ENCODE measurements around the gene ADGRL1.
"Not testable (repeated sequence)": the region's sequence is repeated elsewhere in the genome, so short reads cannot be mapped to it uniquely, and the experiment has no call there.

DNA sequence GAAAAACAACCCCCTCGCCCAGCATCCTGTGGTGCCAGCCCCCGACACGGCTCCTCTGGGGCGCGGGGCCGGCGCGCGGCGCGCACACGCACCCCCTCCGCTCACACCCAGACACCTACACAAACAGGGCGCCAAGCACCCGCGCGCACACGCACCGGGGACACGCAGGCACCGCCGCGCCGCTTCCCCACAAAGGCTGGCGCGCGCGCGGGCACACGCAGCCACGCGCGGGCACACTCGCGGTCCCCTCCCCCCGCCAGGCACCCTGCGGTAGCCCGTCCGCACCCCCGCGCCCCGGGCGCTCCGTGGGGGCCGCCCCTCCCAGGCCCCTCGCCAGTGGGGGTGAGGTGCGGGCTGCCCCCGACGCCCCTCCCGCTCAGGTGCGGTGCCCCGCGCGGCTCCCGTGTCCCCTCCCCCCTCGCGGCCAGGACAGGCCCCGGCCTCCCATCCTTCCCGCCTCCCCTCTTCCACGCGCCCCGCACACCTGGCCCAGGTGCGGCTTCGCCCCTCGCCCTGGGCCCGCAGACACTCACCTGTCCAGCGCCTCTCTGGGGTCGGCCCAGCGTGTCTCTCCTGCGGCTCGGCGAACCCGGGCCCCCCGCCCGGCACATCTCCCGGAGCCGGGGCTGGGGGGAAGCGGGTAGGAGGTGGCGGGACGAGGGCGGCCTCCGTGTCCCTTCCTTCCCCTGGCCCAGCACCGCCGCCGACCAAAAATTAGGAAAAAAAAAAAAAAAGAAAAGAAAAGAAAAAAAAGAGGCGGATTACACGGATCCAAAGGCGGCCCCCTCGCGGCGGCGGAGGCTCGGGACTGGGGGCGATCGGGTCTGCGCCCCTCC lies at the start of gene ADGRL1:
- not testable (repeated sequence) for TF ChIP-seq TARDBP (IDR thresholded peaks at IDR 0.05); BHLHE40 (IDR thresholded peaks at IDR 0.05; ENCODE audit: borderline replicate concordance); SP1 (IDR thresholded peaks at IDR 0.05); FOXM1 (IDR thresholded peaks at IDR 0.05; ENCODE audit: borderline replicate concordance); SUZ12 (IDR thresholded peaks at IDR 0.05); CTBP1 (IDR thresholded peaks at IDR 0.05; ENCODE audit: borderline replicate concordance)
- TF ChIP-seq, protein P1, sequence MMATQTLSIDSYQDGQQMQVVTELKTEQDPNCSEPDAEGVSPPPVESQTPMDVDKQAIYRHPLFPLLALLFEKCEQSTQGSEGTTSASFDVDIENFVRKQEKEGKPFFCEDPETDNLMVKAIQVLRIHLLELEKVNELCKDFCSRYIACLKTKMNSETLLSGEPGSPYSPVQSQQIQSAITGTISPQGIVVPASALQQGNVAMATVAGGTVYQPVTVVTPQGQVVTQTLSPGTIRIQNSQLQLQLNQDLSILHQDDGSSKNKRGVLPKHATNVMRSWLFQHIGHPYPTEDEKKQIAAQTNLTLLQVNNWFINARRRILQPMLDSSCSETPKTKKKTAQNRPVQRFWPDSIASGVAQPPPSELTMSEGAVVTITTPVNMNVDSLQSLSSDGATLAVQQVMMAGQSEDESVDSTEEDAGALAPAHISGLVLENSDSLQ (IDR thresholded peaks at IDR 0.05): not testable (repeated sequence)

Measured in HEK293T (cell line).